GM12865 (cell line): ENCODE measurements around the gene SAFB.

Source experiments
- DNase-seq: peaks from one replicate; pipeline ENCODE4 v3.0.0; 2010; ENCODE audit warnings: low read depth
- H3K4me3 ChIP-seq: 2 replicates; pipeline ENCODE4 v1.5.1; 2011; ENCODE audit warnings: mild to moderate bottlenecking, low read depth, low read length, control low read depth
- TF ChIP-seq, protein P1 (sequence below): IDR thresholded peaks from 2 replicates; pipeline ENCODE4 v1.5.1; 2011; ENCODE audit warnings: low read length, control low read depth, low read depth, inconsistent platforms; ENCODE audit not compliant: insufficient read depth; ENCODE audit errors: missing control alignments

The SAFB gene

DNA sequence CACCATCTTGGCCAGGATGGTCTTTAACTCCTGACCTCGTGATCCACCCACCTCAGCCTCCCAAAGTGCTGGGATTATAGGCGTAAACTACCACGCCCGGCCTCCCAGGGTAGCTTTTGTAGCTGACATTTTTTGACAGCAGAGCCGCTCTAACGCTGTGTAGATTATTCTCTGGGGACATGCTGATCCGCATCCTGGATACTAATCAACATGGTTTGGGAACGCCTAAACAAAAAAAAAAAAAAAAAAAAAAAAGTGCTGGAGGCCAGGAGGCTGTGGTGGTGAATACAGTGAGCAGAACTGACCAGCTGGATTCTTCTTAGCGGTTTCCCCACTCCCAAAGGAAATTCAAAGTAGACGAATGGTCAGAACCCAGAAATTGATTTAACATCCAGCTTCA, 91.9 kb downstream of the SAFB start:
- DNase-seq, result no peak
- H3K4me3 ChIP-seq, result no peak overlapping the region
- TF ChIP-seq, protein P1, sequence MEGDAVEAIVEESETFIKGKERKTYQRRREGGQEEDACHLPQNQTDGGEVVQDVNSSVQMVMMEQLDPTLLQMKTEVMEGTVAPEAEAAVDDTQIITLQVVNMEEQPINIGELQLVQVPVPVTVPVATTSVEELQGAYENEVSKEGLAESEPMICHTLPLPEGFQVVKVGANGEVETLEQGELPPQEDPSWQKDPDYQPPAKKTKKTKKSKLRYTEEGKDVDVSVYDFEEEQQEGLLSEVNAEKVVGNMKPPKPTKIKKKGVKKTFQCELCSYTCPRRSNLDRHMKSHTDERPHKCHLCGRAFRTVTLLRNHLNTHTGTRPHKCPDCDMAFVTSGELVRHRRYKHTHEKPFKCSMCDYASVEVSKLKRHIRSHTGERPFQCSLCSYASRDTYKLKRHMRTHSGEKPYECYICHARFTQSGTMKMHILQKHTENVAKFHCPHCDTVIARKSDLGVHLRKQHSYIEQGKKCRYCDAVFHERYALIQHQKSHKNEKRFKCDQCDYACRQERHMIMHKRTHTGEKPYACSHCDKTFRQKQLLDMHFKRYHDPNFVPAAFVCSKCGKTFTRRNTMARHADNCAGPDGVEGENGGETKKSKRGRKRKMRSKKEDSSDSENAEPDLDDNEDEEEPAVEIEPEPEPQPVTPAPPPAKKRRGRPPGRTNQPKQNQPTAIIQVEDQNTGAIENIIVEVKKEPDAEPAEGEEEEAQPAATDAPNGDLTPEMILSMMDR, result no peak

DNA sequence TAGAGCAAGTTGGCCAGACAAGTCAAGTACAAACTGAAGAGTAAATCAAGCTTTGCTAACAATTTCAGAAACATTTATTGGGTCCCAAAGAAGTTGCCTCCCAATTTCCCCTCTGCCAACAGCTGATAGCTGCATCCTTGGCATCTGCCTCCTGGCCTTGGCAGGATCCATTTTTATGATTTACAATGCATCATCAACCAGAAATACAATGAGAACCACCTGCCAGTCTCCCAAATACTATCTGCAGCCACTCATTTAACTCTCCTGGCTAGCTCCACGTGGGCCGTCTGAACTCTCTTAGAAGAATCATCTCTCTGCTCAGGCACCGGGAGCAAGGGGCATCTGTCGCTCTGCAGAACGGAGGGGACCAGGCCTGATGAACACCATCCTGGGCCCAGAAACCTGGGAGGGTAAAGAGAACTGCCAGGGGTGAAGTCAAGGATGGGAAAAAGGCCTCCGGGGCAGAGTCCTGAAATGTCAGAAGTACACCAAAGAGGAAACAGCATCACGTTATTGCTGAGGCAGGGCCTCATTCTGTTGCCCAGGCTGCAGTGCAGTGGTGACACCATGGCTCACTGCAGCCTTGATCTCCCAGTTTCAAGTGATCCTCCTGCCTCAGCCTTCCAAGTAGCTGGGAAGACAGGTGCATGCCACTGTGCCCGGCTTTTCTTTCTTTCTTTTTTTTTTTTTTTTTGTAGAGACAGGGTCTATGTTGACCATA, 94.5 kb downstream of the SAFB start:
- no peak overlapping the region for H3K4me3 ChIP-seq
- TF ChIP-seq, protein P1, result no peak
- DNase-seq, result no peak
